GM23338 (cell line): Measurements from ENCODE around the gene CLIC3. TPM values are rescaled to one million over a fixed set of nuclear protein-coding genes. Genes with fewer than 3 reads are reported as not detected.

Source experiments
- ATAC-seq: fragments of 200-7000 bp; cut with Tn5 transposase; 3 replicates; pipeline ENCODE4 v1.9.1; 2020
- DNase-seq: peaks from one replicate; pipeline ENCODE4 v3.0.0-alpha.2; 2015; ENCODE audit warnings: low spot score
- H2AFZ ChIP-seq: fragments of 200-600 bp; sonication (generic); 2 replicates; pipeline ENCODE4 v1.8.0; 2016; ENCODE audit warnings: antibody characterized with exemption, mild to moderate bottlenecking, moderate library complexity
- H3F3A ChIP-seq: fragments of 200-600 bp; sonication (generic); replicated peaks from 2 replicates; pipeline ENCODE4 v1.8.0; 2017; ENCODE audit warnings: antibody characterized with exemption, mixed run types, low read depth
- H3K27ac ChIP-seq: fragments of 200-600 bp; sonication (generic); 2 replicates; pipeline ENCODE4 v1.6.1; 2016; ENCODE audit warnings: low read depth
- H3K27me3 ChIP-seq: fragments of 200-600 bp; sonication (generic); 2 replicates; pipeline ENCODE4 v1.8.0; 2016; ENCODE audit warnings: mild to moderate bottlenecking, mixed run types, moderate library complexity; ENCODE audit not compliant: insufficient read depth
- H3K36me3 ChIP-seq: fragments of 200-600 bp; sonication (generic); 2 replicates; pipeline ENCODE4 v1.8.0; 2016; ENCODE audit warnings: mild to moderate bottlenecking; ENCODE audit not compliant: insufficient read depth
- H3K4me1 ChIP-seq: fragments of 200-600 bp; sonication (generic); 2 replicates; pipeline ENCODE4 v1.8.0; 2016; ENCODE audit warnings: mild to moderate bottlenecking, moderate library complexity; ENCODE audit not compliant: insufficient read depth
- H3K4me2 ChIP-seq: fragments of 200-600 bp; sonication (generic); 2 replicates; pipeline ENCODE4 v1.7.1; 2017; ENCODE audit warnings: mixed run types
- H3K4me3 ChIP-seq: fragments of 200-600 bp; sonication (generic); 2 replicates; pipeline ENCODE4 v1.6.1; 2016; ENCODE audit warnings: mixed run types
- H3K79me2 ChIP-seq: fragments of 200-600 bp; sonication (generic); replicated peaks from 2 replicates; pipeline ENCODE4 v1.8.0; 2017; ENCODE audit warnings: mild to moderate bottlenecking; ENCODE audit not compliant: insufficient read depth
- H3K9me2 ChIP-seq: fragments of 200-600 bp; sonication (generic); 2 replicates; pipeline ENCODE4 v1.8.0; 2017; ENCODE audit not compliant: insufficient read depth
- H4K20me1 ChIP-seq: fragments of 200-600 bp; sonication (generic); replicated peaks from 2 replicates; pipeline ENCODE4 v1.8.0; 2017; ENCODE audit warnings: mild to moderate bottlenecking; ENCODE audit not compliant: insufficient read depth
- H3K27ac Mint-ChIP-seq: 2 replicates; pipeline ENCODE4 v1.8.0; 2020; ENCODE audit warnings: inconsistent platforms, mild to moderate bottlenecking, moderate library complexity, mixed read lengths
- H3K27me3 Mint-ChIP-seq: 3 replicates; pipeline ENCODE4 v1.8.0; 2022; ENCODE audit warnings: low read depth, mild to moderate bottlenecking, moderate library complexity, mixed read lengths, inconsistent platforms; ENCODE audit not compliant: insufficient read depth, poor library complexity
- H3K36me3 Mint-ChIP-seq: 3 replicates; pipeline ENCODE4 v1.8.0; 2021; ENCODE audit warnings: low read depth, mild to moderate bottlenecking, inconsistent platforms, moderate library complexity, mixed read lengths
- H3K4me1 Mint-ChIP-seq: 3 replicates; pipeline ENCODE4 v1.8.0; 2020; ENCODE audit warnings: mild to moderate bottlenecking, inconsistent platforms, mixed read lengths
- H3K4me3 Mint-ChIP-seq: 3 replicates; pipeline ENCODE4 v1.8.0; 2021; ENCODE audit warnings: moderate library complexity, mild to moderate bottlenecking, inconsistent platforms, mixed read lengths
- H3K9me3 Mint-ChIP-seq: 3 replicates; pipeline ENCODE4 v1.8.0; 2020; ENCODE audit warnings: moderate library complexity, mild to moderate bottlenecking, inconsistent platforms, mixed read lengths
- ETS1 ChIP-seq: IDR thresholded peaks from 2 replicates; pipeline ENCODE4 v1.6.1; 2016; ENCODE audit warnings: antibody characterized with exemption
- EZH2phosphoT487 ChIP-seq: fragments of 200-600 bp; sonication (generic); IDR thresholded peaks from one replicate; pipeline ENCODE4 v1.8.1; 2018; ENCODE audit warnings: antibody characterized with exemption; ENCODE audit not compliant: unreplicated experiment
- NANOG ChIP-seq: IDR thresholded peaks from 2 replicates; pipeline ENCODE4 v1.6.1; 2016; ENCODE audit warnings: antibody characterized with exemption, borderline replicate concordance
- POLR2AphosphoS5 ChIP-seq: IDR thresholded peaks from 2 replicates; pipeline ENCODE4 v1.6.1; 2016; ENCODE audit warnings: antibody characterized with exemption, low read depth
- REST ChIP-seq: IDR thresholded peaks from one replicate; pipeline ENCODE4 v1.6.1; 2018; ENCODE audit warnings: antibody characterized with exemption; ENCODE audit not compliant: unreplicated experiment
- ZNF114 ChIP-seq: fragments of 250-450 bp; sonication (Bioruptor Pico); IDR thresholded peaks from 2 replicates; pipeline ENCODE4 v1.5.0; 2020; ENCODE audit warnings: mild to moderate bottlenecking, moderate library complexity
- ZNF331 ChIP-seq: fragments of 250-450 bp; sonication (Bioruptor Pico); IDR thresholded peaks from 2 replicates; pipeline ENCODE4 v1.5.0; 2020; ENCODE audit warnings: low read depth, mild to moderate bottlenecking, moderate library complexity
- polyA plus RNA-seq: library from polyadenylated mRNA; unstranded; fragments of >200 nt; fragmentation: Nextera tagmentation; extraction: Ambion mirVana; gene quantifications from 2 replicates; pipeline ENCODE4 v1.2.1, GENCODE V29; 2016
- total RNA-seq: library from RNA; depleted of rRNA; stranded (reverse); fragments of >200 nt; shearing (Covaris generic); gene quantifications from 2 replicates; pipeline ENCODE4 v1.2.3, GENCODE V29; 2014
- TF ChIP-seq, protein P1 (sequence below): fragments of 250-450 bp; sonication (Bioruptor Pico); IDR thresholded peaks from 2 replicates; pipeline ENCODE4 v1.5.0; 2020; ENCODE audit warnings: mild to moderate bottlenecking, moderate library complexity

Gene CLIC3
- total and polyA plus RNA-seq, 2 experiments from 2014 or later, result 0.53 to 0.56 TPM

- H3K4me3 ChIP-seq, result no peak overlapping the region
- H3K27ac ChIP-seq, result no peak overlapping the region
- no peak overlapping the region for H2AFZ ChIP-seq
- H3K9me2 ChIP-seq, result no peaks in the 10 kb centered on the region
- ATAC-seq, result no peak
- H3K27me3 ChIP-seq, result no peaks in the 10 kb centered on the region
- H3F3A ChIP-seq, result no peaks in the 10 kb centered on the region
- Mint-ChIP-seq H3K27me3 (peaks cover 2% of the 10 kb centered on the region), H3K36me3 (peaks cover under 1% of the 10 kb centered on the region; the same call in 1 of the 3 replicates), H3K4me1 (no peaks in the 10 kb centered on the region), H3K9me3 (peaks cover 10% of the 10 kb centered on the region), H3K27ac (no peak overlapping the region), H3K4me3 (no peak overlapping the region)
- TF ChIP-seq POLR2AphosphoS5, result no peak
- TF ChIP-seq ETS1, result no peak
- TF ChIP-seq REST, result no peak
- TF ChIP-seq, protein P1, sequence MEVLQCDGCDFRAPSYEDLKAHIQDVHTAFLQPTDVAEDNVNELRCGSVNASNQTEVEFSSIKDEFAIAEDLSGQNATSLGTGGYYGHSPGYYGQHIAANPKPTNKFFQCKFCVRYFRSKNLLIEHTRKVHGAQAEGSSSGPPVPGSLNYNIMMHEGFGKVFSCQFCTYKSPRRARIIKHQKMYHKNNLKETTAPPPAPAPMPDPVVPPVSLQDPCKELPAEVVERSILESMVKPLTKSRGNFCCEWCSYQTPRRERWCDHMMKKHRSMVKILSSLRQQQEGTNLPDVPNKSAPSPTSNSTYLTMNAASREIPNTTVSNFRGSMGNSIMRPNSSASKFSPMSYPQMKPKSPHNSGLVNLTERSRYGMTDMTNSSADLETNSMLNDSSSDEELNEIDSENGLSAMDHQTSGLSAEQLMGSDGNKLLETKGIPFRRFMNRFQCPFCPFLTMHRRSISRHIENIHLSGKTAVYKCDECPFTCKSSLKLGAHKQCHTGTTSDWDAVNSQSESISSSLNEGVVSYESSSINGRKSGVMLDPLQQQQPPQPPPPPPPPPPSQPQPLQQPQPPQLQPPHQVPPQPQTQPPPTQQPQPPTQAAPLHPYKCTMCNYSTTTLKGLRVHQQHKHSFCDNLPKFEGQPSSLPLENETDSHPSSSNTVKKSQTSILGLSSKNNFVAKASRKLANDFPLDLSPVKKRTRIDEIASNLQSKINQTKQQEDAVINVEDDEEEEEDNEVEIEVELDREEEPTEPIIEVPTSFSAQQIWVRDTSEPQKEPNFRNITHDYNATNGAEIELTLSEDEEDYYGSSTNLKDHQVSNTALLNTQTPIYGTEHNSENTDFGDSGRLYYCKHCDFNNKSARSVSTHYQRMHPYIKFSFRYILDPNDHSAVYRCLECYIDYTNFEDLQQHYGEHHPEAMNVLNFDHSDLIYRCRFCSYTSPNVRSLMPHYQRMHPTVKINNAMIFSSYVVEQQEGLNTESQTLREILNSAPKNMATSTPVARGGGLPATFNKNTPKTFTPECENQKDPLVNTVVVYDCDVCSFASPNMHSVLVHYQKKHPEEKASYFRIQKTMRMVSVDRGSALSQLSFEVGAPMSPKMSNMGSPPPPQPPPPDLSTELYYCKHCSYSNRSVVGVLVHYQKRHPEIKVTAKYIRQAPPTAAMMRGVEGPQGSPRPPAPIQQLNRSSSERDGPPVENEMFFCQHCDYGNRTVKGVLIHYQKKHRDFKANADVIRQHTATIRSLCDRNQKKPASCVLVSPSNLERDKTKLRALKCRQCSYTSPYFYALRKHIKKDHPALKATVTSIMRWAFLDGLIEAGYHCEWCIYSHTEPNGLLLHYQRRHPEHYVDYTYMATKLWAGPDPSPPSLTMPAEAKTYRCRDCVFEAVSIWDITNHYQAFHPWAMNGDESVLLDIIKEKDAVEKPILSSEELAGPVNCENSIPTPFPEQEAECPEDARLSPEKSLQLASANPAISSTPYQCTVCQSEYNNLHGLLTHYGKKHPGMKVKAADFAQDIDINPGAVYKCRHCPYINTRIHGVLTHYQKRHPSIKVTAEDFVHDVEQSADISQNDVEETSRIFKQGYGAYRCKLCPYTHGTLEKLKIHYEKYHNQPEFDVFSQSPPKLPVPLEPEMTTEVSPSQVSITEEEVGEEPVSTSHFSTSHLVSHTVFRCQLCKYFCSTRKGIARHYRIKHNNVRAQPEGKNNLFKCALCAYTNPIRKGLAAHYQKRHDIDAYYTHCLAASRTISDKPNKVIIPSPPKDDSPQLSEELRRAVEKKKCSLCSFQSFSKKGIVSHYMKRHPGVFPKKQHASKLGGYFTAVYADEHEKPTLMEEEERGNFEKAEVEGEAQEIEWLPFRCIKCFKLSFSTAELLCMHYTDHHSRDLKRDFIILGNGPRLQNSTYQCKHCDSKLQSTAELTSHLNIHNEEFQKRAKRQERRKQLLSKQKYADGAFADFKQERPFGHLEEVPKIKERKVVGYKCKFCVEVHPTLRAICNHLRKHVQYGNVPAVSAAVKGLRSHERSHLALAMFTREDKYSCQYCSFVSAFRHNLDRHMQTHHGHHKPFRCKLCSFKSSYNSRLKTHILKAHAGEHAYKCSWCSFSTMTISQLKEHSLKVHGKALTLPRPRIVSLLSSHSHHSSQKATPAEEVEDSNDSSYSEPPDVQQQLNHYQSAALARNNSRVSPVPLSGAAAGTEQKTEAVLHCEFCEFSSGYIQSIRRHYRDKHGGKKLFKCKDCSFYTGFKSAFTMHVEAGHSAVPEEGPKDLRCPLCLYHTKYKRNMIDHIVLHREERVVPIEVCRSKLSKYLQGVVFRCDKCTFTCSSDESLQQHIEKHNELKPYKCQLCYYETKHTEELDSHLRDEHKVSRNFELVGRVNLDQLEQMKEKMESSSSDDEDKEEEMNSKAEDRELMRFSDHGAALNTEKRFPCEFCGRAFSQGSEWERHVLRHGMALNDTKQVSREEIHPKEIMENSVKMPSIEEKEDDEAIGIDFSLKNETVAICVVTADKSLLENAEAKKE (CRISPR knock-in tag), result no peak
- no peak for TF ChIP-seq ZNF114 (CRISPR knock-in tag)
- no peak for TF ChIP-seq NANOG
- no peak for TF ChIP-seq ZNF331 (CRISPR knock-in tag)
- no peak for TF ChIP-seq EZH2phosphoT487
- H3K36me3 ChIP-seq, result no peaks in the 10 kb centered on the region
- no peaks in the 10 kb centered on the region for H3K79me2 ChIP-seq
- no peaks in the 10 kb centered on the region for H3K4me1 ChIP-seq
- no peaks in the 10 kb centered on the region for H4K20me1 ChIP-seq
- DNase-seq, result no peak
- H3K4me2 ChIP-seq, result no peak overlapping the region
Observed at GRCh38 chr9:137009938-137010732, 13.8 kb upstream of the CLIC3 start.
